Smooth muscle cell (in vitro differentiated cells): ENCODE data around the gene NACAD. TPM values are rescaled to one million over a fixed set of nuclear protein-coding genes. Genes with fewer than 3 reads are reported as not detected.

Source experiments
- DNase-seq: peaks from one replicate; lab custom pipeline; 2025; ENCODE audit not compliant: unreplicated experiment; lab: John Stamatoyannopoulos, UW
- H2AFZ ChIP-seq: fragments of 200-600 bp; sonication (generic); 2 replicates; pipeline ENCODE4 v1.6.0; 2016; ENCODE audit warnings: antibody characterized with exemption, low read depth, mild to moderate bottlenecking
- H3F3A ChIP-seq: fragments of 200-600 bp; sonication (generic); 2 replicates; pipeline ENCODE4 v1.6.0; 2017; ENCODE audit warnings: antibody characterized with exemption, low read depth
- H3K27ac ChIP-seq: fragments of 200-600 bp; sonication (generic); 2 replicates; pipeline ENCODE4 v1.5.1; 2016; ENCODE audit warnings: low read depth, mild to moderate bottlenecking
- H3K27me3 ChIP-seq: fragments of 200-600 bp; sonication (generic); 2 replicates; pipeline ENCODE4 v1.6.1; 2016; ENCODE audit warnings: low read depth, mild to moderate bottlenecking
- H3K36me3 ChIP-seq: fragments of 200-600 bp; sonication (generic); 2 replicates; pipeline ENCODE4 v1.5.1; 2016; ENCODE audit warnings: low read depth
- H3K4me1 ChIP-seq: fragments of 200-600 bp; sonication (generic); 2 replicates; pipeline ENCODE4 v1.5.1; 2016; ENCODE audit warnings: low read depth
- H3K4me2 ChIP-seq: fragments of 200-600 bp; sonication (generic); 2 replicates; pipeline ENCODE4 v1.6.0; 2016; ENCODE audit warnings: mild to moderate bottlenecking
- H3K4me3 ChIP-seq: fragments of 200-600 bp; sonication (generic); 2 replicates; pipeline ENCODE4 v1.5.1; 2016; ENCODE audit warnings: mild to moderate bottlenecking
- H3K79me2 ChIP-seq: fragments of 200-600 bp; sonication (generic); 2 replicates; pipeline ENCODE4 v1.6.0; 2016; ENCODE audit warnings: low read depth, mild to moderate bottlenecking
- H3K9ac ChIP-seq: fragments of 200-600 bp; sonication (generic); 2 replicates; pipeline ENCODE4 v1.6.0; 2016; ENCODE audit warnings: low read depth
- H3K9me3 ChIP-seq: fragments of 200-600 bp; sonication (generic); replicated peaks from 2 replicates; pipeline ENCODE4 v1.5.1; 2016; ENCODE audit warnings: low read depth
- H4K20me1 ChIP-seq: fragments of 200-600 bp; sonication (generic); 2 replicates; pipeline ENCODE4 v1.6.0; 2016; ENCODE audit warnings: low read depth
- CTCF ChIP-seq: fragments of 200-600 bp; sonication (generic); IDR thresholded peaks from 2 replicates; pipeline ENCODE4 v1.5.1; 2017; ENCODE audit warnings: borderline replicate concordance, mild to moderate bottlenecking, antibody characterized with exemption; ENCODE audit not compliant: insufficient read depth, poor library complexity, severe bottlenecking
- WGBS: methylation state at CpG from one replicate; pipeline ENCODE4 v1.1.7; 2016; ENCODE audit warnings: low lambda C conversion rate; 5-methylcytosine and 5-hydroxymethylcytosine counted together
- polyA plus RNA-seq: library from polyadenylated mRNA; unstranded; fragments of >200 nt; fragmentation: Nextera tagmentation; extraction: Ambion mirVana; gene quantifications from 2 replicates; pipeline ENCODE4 v1.2.1, GENCODE V29; 2016
- total RNA-seq: library from RNA; depleted of rRNA; stranded (reverse); fragments of >200 nt; gene quantifications from 2 replicates; pipeline ENCODE4 v1.2.3, GENCODE V29; 2014

NACAD gene
- total and polyA plus RNA-seq, 2 experiments from 2014 or later: 5.3 to 12.5 TPM

- H3K4me3 ChIP-seq: no peak overlapping the region
- H3F3A ChIP-seq: no peaks in the 10 kb centered on the region
- H3K9ac ChIP-seq: no peak overlapping the region
- H3K9me3 ChIP-seq: no peaks in the 10 kb centered on the region
- H2AFZ ChIP-seq: no peak overlapping the region
- H3K4me1 ChIP-seq: no peaks in the 10 kb centered on the region
- H4K20me1 ChIP-seq: peaks cover 51% of the 10 kb centered on the region
- no peak overlapping the region for H3K4me2 ChIP-seq
- 98% methylated on average over 12 of the region's 12 CpGs for WGBS
- DNase-seq: no peak
- no peak for TF ChIP-seq CTCF
- no peaks in the 10 kb centered on the region for H3K27me3 ChIP-seq
- H3K36me3 ChIP-seq: no peaks in the 10 kb centered on the region
- peaks cover 19% of the 10 kb centered on the region for H3K79me2 ChIP-seq
- H3K27ac ChIP-seq: no peak overlapping the region
These were observed 23.5 kb downstream of the NACAD start for GRCh38 chr7:45065031-45065995.

- Histone ChIP-seq H3K27ac (no peak overlapping the region), H3K36me3 (no peaks in the 10 kb centered on the region), H3K9ac (no peak overlapping the region), H4K20me1 (peaks cover 59% of the 10 kb centered on the region), H3K4me3 (no peak overlapping the region), H2AFZ (no peak overlapping the region), H3K4me2 (no peak overlapping the region), H3K4me1 (no peaks in the 10 kb centered on the region), H3K9me3 (no peaks in the 10 kb centered on the region), H3F3A (no peaks in the 10 kb centered on the region), H3K27me3 (no peaks in the 10 kb centered on the region), H3K79me2 (peaks cover 30% of the 10 kb centered on the region)
- WGBS: 93% methylated on average over 16 of the region's 16 CpGs
- DNase-seq: no peak
- no peak for TF ChIP-seq CTCF
These were observed 24.6 kb downstream of the NACAD start for GRCh38 chr7:45064047-45064725.

GRCh38 chr7:45061806-45062425 lies 26.9 kb downstream of the NACAD start:
- H3K27me3 ChIP-seq: no peaks in the 10 kb centered on the region
- H4K20me1 ChIP-seq: peaks cover 65% of the 10 kb centered on the region
- no peaks in the 10 kb centered on the region for H3F3A ChIP-seq
- no peak overlapping the region for H3K27ac ChIP-seq
- H2AFZ ChIP-seq: no peak overlapping the region
- no peak overlapping the region for H3K9ac ChIP-seq
- 100% methylated on average over 1 of the region's 1 CpG for WGBS
- DNase-seq: no peak
- H3K4me3 ChIP-seq: no peak overlapping the region
- H3K36me3 ChIP-seq: no peaks in the 10 kb centered on the region
- H3K4me1 ChIP-seq: no peaks in the 10 kb centered on the region
- H3K79me2 ChIP-seq: peaks cover 45% of the 10 kb centered on the region
- TF ChIP-seq CTCF: no peak
- H3K4me2 ChIP-seq: no peak overlapping the region
- H3K9me3 ChIP-seq: no peaks in the 10 kb centered on the region
